OCI-LY1 (cell line): ENCODE results near the gene SPINK1.

Experiments
- H2AFZ ChIP-seq: fragments of 200-600 bp; sonication (generic), shearing (Covaris generic); 2 replicates; pipeline ENCODE4 v1.6.0; 2014; ENCODE audit warnings: antibody characterized with exemption, mild to moderate bottlenecking, low read length
- H3F3A ChIP-seq: fragments of 200-600 bp; sonication (generic), shearing (Covaris generic); 2 replicates; pipeline ENCODE4 v1.6.0; 2014; ENCODE audit warnings: mild to moderate bottlenecking, antibody characterized with exemption, low read length, moderate library complexity; ENCODE audit not compliant: insufficient read depth
- H3K27ac ChIP-seq: fragments of 200-600 bp; sonication (generic); 2 replicates; pipeline ENCODE4 v1.5.1; 2014; ENCODE audit warnings: low read length, mixed run types, mild to moderate bottlenecking, low read depth; ENCODE audit not compliant: poor library complexity, severe bottlenecking
- H3K27me3 ChIP-seq: fragments of 200-600 bp; sonication (generic); 2 replicates; pipeline ENCODE4 v1.6.0; 2014; ENCODE audit warnings: antibody characterized with exemption, mild to moderate bottlenecking, low read length, moderate library complexity; ENCODE audit not compliant: insufficient read depth
- H3K36me3 ChIP-seq: fragments of 200-600 bp; sonication (generic); 2 replicates; pipeline ENCODE4 v1.6.1; 2014; ENCODE audit warnings: mild to moderate bottlenecking, antibody characterized with exemption, low read length, moderate library complexity, mixed read lengths; ENCODE audit not compliant: insufficient read depth
- H3K4me1 ChIP-seq: fragments of 200-600 bp; sonication (generic); 2 replicates; pipeline ENCODE4 v1.5.1; 2014; ENCODE audit warnings: mild to moderate bottlenecking, low read length, moderate library complexity; ENCODE audit not compliant: insufficient read depth, severe bottlenecking
- H3K4me2 ChIP-seq: fragments of 200-600 bp; sonication (generic), shearing (Covaris generic); 2 replicates; pipeline ENCODE4 v1.6.1; 2014; ENCODE audit warnings: low read length
- H3K4me3 ChIP-seq: fragments of 200-600 bp; sonication (generic); 2 replicates; pipeline ENCODE4 v1.5.1; 2014; ENCODE audit warnings: low read length, low read depth, mild to moderate bottlenecking, mixed read lengths; ENCODE audit not compliant: poor library complexity, severe bottlenecking
- H3K79me2 ChIP-seq: fragments of 200-600 bp; shearing (Covaris generic); 2 replicates; pipeline ENCODE4 v1.6.1; 2016; ENCODE audit warnings: mixed run types, low read length, mixed read lengths; ENCODE audit not compliant: insufficient read depth
- H3K9ac ChIP-seq: fragments of 200-600 bp; sonication (generic), shearing (Covaris generic); 2 replicates; pipeline ENCODE4 v1.6.1; 2014; ENCODE audit warnings: mild to moderate bottlenecking, low read length, mixed read lengths
- H3K9me2 ChIP-seq: fragments of 200-600 bp; sonication (generic), shearing (Covaris generic); 2 replicates; pipeline ENCODE4 v1.6.1; 2014; ENCODE audit warnings: low read depth, mild to moderate bottlenecking, low read length, mixed read lengths
- H3K9me3 ChIP-seq: fragments of 200-600 bp; shearing (Covaris generic); 2 replicates; pipeline ENCODE4 v1.6.1; 2014; ENCODE audit warnings: low read length, mixed read lengths
- H4K20me1 ChIP-seq: fragments of 200-600 bp; sonication (generic), shearing (Covaris generic); 2 replicates; pipeline ENCODE4 v1.6.0; 2016; ENCODE audit warnings: mild to moderate bottlenecking, low read length; ENCODE audit not compliant: insufficient read depth
- EZH2 ChIP-seq: fragments of 200-600 bp; sonication (generic), shearing (Covaris generic); IDR thresholded peaks from 2 replicates; pipeline ENCODE4 v1.8.0; 2017; ENCODE audit warnings: borderline replicate concordance, mixed run types, mild to moderate bottlenecking, antibody characterized with exemption, low read length, moderate library complexity, mixed read lengths
- TF ChIP-seq, protein P1 (sequence below): fragments of 200-600 bp; sonication (generic), shearing (Covaris generic); IDR thresholded peaks from 2 replicates; pipeline ENCODE4 v1.5.1; 2017; ENCODE audit warnings: mild to moderate bottlenecking, antibody characterized with exemption, low read length, moderate library complexity, mixed read lengths

The SPINK1 gene

DNA sequence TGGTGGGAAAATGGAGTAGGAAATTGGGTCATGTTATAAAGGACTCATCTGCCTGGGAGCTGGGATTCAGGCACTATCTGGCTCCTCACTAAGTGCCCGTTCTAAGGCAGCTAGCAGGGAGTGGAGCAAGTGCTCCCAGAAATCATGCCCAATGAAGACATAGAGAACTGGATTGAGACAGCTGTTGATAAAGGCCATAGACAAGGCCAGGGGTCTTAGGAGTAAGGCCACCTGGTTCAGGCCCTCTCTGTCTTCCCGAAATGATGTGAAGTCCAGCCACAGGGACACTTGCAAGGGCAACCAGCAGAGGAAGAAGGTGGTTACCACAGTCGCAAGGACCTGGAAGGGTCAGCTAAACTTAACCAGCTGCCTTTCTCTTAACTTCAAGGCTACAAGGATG lies 20.1 kb upstream of the SPINK1 start:
- H3F3A ChIP-seq, result no peaks in the 10 kb centered on the region
- no peaks in the 10 kb centered on the region for H4K20me1 ChIP-seq
- no peaks in the 10 kb centered on the region for H3K9me3 ChIP-seq
- no peaks in the 10 kb centered on the region for H3K27me3 ChIP-seq
- H3K9ac ChIP-seq, result no peak overlapping the region
- H3K27ac ChIP-seq, result no peak overlapping the region
- TF ChIP-seq, protein P1, sequence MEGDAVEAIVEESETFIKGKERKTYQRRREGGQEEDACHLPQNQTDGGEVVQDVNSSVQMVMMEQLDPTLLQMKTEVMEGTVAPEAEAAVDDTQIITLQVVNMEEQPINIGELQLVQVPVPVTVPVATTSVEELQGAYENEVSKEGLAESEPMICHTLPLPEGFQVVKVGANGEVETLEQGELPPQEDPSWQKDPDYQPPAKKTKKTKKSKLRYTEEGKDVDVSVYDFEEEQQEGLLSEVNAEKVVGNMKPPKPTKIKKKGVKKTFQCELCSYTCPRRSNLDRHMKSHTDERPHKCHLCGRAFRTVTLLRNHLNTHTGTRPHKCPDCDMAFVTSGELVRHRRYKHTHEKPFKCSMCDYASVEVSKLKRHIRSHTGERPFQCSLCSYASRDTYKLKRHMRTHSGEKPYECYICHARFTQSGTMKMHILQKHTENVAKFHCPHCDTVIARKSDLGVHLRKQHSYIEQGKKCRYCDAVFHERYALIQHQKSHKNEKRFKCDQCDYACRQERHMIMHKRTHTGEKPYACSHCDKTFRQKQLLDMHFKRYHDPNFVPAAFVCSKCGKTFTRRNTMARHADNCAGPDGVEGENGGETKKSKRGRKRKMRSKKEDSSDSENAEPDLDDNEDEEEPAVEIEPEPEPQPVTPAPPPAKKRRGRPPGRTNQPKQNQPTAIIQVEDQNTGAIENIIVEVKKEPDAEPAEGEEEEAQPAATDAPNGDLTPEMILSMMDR, result no peak
- TF ChIP-seq EZH2, result no peak
- H3K4me3 ChIP-seq, result no peak overlapping the region
- H3K4me2 ChIP-seq, result no peak overlapping the region
- H3K79me2 ChIP-seq, result no peaks in the 10 kb centered on the region
- no peaks in the 10 kb centered on the region for H3K9me2 ChIP-seq
- H2AFZ ChIP-seq, result no peak overlapping the region
- H3K4me1 ChIP-seq, result no peaks in the 10 kb centered on the region
- no peaks in the 10 kb centered on the region for H3K36me3 ChIP-seq

DNA sequence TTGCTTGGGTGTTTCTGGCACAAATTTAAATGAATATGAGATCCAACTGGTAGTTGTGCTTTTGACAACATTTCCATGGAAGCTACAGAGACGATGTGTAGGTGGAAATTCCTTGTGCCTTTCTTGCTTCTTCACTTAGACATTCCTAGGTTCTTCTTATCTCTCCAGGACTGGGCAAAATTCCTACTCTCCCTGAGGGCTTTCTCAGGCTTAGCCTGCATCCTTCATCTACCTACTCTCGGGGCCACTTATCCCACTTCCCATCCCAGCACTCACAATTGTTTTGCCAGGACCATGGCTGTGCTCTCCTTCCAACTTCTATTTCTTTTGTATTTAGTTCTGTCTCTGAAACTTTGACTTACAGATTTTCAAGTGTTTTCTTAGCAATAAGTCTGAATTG lies 17.8 kb upstream of the SPINK1 start:
- Histone ChIP-seq H3K79me2 (no peaks in the 10 kb centered on the region), H3F3A (no peaks in the 10 kb centered on the region), H2AFZ (no peak overlapping the region), H3K4me3 (no peak overlapping the region), H3K9me3 (no peaks in the 10 kb centered on the region), H3K27ac (no peak overlapping the region), H3K4me1 (no peaks in the 10 kb centered on the region), H3K9ac (no peak overlapping the region), H3K9me2 (no peaks in the 10 kb centered on the region), H3K36me3 (no peaks in the 10 kb centered on the region), H3K27me3 (no peaks in the 10 kb centered on the region), H3K4me2 (no peak overlapping the region), H4K20me1 (no peaks in the 10 kb centered on the region)
- no peak for TF ChIP-seq EZH2
- TF ChIP-seq, protein P1, result no peak

DNA sequence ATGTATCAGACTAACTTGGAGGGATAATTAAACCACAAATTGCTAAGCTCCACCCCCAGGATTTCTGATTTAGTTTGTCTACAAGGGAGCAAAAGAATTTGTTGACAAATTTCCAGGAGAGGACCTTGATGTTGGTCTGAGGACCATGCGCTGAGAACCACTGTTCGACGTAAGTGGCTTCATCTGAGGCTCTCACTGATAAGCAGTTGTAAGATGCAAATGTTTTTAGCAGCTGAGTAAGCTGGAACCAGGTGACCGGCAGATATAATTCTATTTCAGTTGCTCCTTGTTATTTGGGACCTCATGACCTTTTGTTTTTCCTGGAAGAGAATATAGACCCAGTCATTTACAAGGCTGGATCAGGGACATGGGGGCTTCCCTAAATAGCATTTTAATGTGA lies 14.1 kb upstream of the SPINK1 start:
- Histone ChIP-seq H3K9me2 (no peaks in the 10 kb centered on the region), H3K36me3 (no peaks in the 10 kb centered on the region), H3K4me3 (no peak overlapping the region), H3F3A (no peaks in the 10 kb centered on the region), H3K4me2 (no peak overlapping the region), H4K20me1 (no peaks in the 10 kb centered on the region), H3K9ac (no peak overlapping the region), H3K4me1 (no peaks in the 10 kb centered on the region), H2AFZ (no peak overlapping the region), H3K79me2 (no peaks in the 10 kb centered on the region), H3K27me3 (no peaks in the 10 kb centered on the region), H3K27ac (no peak overlapping the region), H3K9me3 (no peaks in the 10 kb centered on the region)
- no peak for TF ChIP-seq EZH2
- TF ChIP-seq, protein P1, result no peak
